ENCODE data around the gene FAU. TPM values are rescaled to one million over a fixed set of nuclear protein-coding genes. Genes with fewer than 3 reads are reported as not detected.
"Not testable (repeated sequence)": the region's sequence is repeated elsewhere in the genome, so short reads cannot be mapped to it uniquely, and the experiment has no call there.

Gene FAU
- total RNA-seq, 1 donor from 2014 or later: 1,048 TPM

GRCh38 chr11:65120831-65121230, 1.1 kb downstream of the FAU start:
- intact Hi-C loops (cut with micrococcal nuclease): no loop called here
- peaks cover 39% of the 10 kb centered on the region for H3K4me1 Mint-ChIP-seq
- no peak for DNase-seq
- peak overlapping the region; percentile 100 for H3K27ac Mint-ChIP-seq
- no peaks in the 10 kb centered on the region for H3K9me3 Mint-ChIP-seq
- no peaks in the 10 kb centered on the region for H3K27me3 Mint-ChIP-seq
- peak overlapping the region; percentile 100 for H3K4me3 Mint-ChIP-seq
- peaks cover 63% of the 10 kb centered on the region for H3K36me3 Mint-ChIP-seq (ENCODE audit: low read depth)

GRCh38 chr11:65119670-65119995, 2.3 kb downstream of the FAU start:
- intact Hi-C loops (cut with micrococcal nuclease): no loop called here
- peak overlapping the region; percentile 100 for H3K4me3 Mint-ChIP-seq
- peak overlapping the region; percentile 73 for H3K27ac Mint-ChIP-seq

GRCh38 chr11:65118891-65119669, 2.9 kb downstream of the FAU start:
- H3K4me1 Mint-ChIP-seq: peaks cover 37% of the 10 kb centered on the region
- peak overlapping the region; percentile 22 for H3K4me3 Mint-ChIP-seq
- H3K27me3 Mint-ChIP-seq; H3K9me3 Mint-ChIP-seq; intact Hi-C loops (cut with micrococcal nuclease); DNase-seq: not testable (repeated sequence)
- peaks cover 53% of the 10 kb centered on the region for H3K36me3 Mint-ChIP-seq (ENCODE audit: low read depth)
- H3K27ac Mint-ChIP-seq: peak overlapping the region; percentile 73

More at GRCh38 chr11:65119670-65119995, 2.3 kb downstream of the FAU start:
- Mint-ChIP-seq H3K36me3 (ENCODE audit: low read depth) (peaks cover 59% of the 10 kb centered on the region), H3K27me3 (no peaks in the 10 kb centered on the region), H3K9me3 (no peaks in the 10 kb centered on the region), H3K4me1 (peaks cover 40% of the 10 kb centered on the region)
- no peak for DNase-seq

GRCh38 chr11:65118097-65118837, 3.7 kb downstream of the FAU start:
- Mint-ChIP-seq H3K4me1 (peaks cover 37% of the 10 kb centered on the region), H3K27me3 (no peaks in the 10 kb centered on the region), H3K4me3 (peak overlapping the region; percentile 90), H3K36me3 (ENCODE audit: low read depth) (peaks cover 52% of the 10 kb centered on the region), H3K9me3 (no peaks in the 10 kb centered on the region), H3K27ac (peak overlapping the region; percentile 95)
- DNase-seq: no peak
- intact Hi-C loops (cut with micrococcal nuclease): no loop called here

- peak within 1 kb of the TSS; percentile 95 for H3K27ac Mint-ChIP-seq
- peaks cover 52% of the 10 kb centered on the region for H3K36me3 Mint-ChIP-seq (ENCODE audit: low read depth)
- intact Hi-C loops (cut with micrococcal nuclease): loop anchor here (1.0 to 2.0 kb wide), 6 partner anchors 17 to 270 kb away; partner anchors contain the start of genes ARL2, CDCA5, SAC3D1 and SYVN1
Observed at GRCh38 chr11:65117206-65118096, 4.5 kb downstream of the FAU start, which contains the start of gene ZNHIT2. ZNHIT2 (minus strand) TSS chr11:65117701; CDS start chr11:65117653, 48 bp downstream.

GRCh38 chr11:65116370-65117205, 5.3 kb downstream of the FAU start:
- Mint-ChIP-seq H3K36me3 (ENCODE audit: low read depth) (peaks cover 43% of the 10 kb centered on the region), H3K4me1 (peaks cover 38% of the 10 kb centered on the region), H3K27me3 (no peaks in the 10 kb centered on the region), H3K27ac (peak overlapping the region; percentile 95), H3K4me3 (peak overlapping the region; percentile 90), H3K9me3 (no peaks in the 10 kb centered on the region)
- intact Hi-C loops (cut with micrococcal nuclease): loop anchor here (1.0 to 2.0 kb wide), 6 partner anchors 18 to 269 kb away; partner anchors contain the start of genes ARL2, CDCA5, SAC3D1 and SYVN1
- peak; percentile 86 for DNase-seq

More at GRCh38 chr11:65117206-65118096, 4.5 kb downstream of the FAU start, which contains the start of gene ZNHIT2:
- no peaks in the 10 kb centered on the region for H3K27me3 Mint-ChIP-seq
- H3K4me3 Mint-ChIP-seq: peak within 1 kb of the TSS; percentile 90
- H3K4me1 Mint-ChIP-seq: peaks cover 39% of the 10 kb centered on the region
- no peaks in the 10 kb centered on the region for H3K9me3 Mint-ChIP-seq
- peak; percentile 100 for DNase-seq

- Mint-ChIP-seq H3K4me3 (peak overlapping the region; percentile 90), H3K27me3 (no peaks in the 10 kb centered on the region), H3K27ac (peak overlapping the region; percentile 53), H3K9me3 (no peaks in the 10 kb centered on the region), H3K4me1 (peaks cover 38% of the 10 kb centered on the region), H3K36me3 (ENCODE audit: low read depth) (peaks cover 34% of the 10 kb centered on the region)
- intact Hi-C loops (cut with micrococcal nuclease): loop anchor here (2.0 kb wide), 1 partner anchor 75 kb away; the partner anchor contains the start of gene SAC3D1
- no peak for DNase-seq
Observed at GRCh38 chr11:65115361-65116082, 6.4 kb downstream of the FAU start.

GRCh38 chr11:65114538-65115171, 7.3 kb downstream of the FAU start:
- intact Hi-C loops (cut with micrococcal nuclease): loop anchor here (5.0 kb wide), 2 partner anchors 87 to 337 kb away; partner anchors contain the start of genes SF1 and SNX15
- peaks cover 30% of the 10 kb centered on the region for H3K36me3 Mint-ChIP-seq (ENCODE audit: low read depth)
- no peak overlapping the region for H3K27ac Mint-ChIP-seq
- no peak for DNase-seq
- peaks cover 40% of the 10 kb centered on the region for H3K4me1 Mint-ChIP-seq
- no peaks in the 10 kb centered on the region for H3K9me3 Mint-ChIP-seq
- no peaks in the 10 kb centered on the region for H3K27me3 Mint-ChIP-seq
- peak overlapping the region; percentile 98 for H3K4me3 Mint-ChIP-seq

- Mint-ChIP-seq H3K27ac (no peak overlapping the region), H3K27me3 (no peaks in the 10 kb centered on the region), H3K36me3 (ENCODE audit: low read depth) (peaks cover 26% of the 10 kb centered on the region), H3K4me1 (peaks cover 39% of the 10 kb centered on the region), H3K9me3 (no peaks in the 10 kb centered on the region), H3K4me3 (peak overlapping the region; percentile 98)
- no peak for DNase-seq
- intact Hi-C loops (cut with micrococcal nuclease): loop anchor here (5.0 kb wide), 2 partner anchors 87 to 337 kb away; partner anchors contain the start of genes SF1 and SNX15
Observed at GRCh38 chr11:65113839-65114238, 8.1 kb downstream of the FAU start.

- Mint-ChIP-seq H3K9me3 (no peaks in the 10 kb centered on the region), H3K4me3 (peak overlapping the region; percentile 98), H3K27ac (peak overlapping the region; percentile 69), H3K27me3 (no peaks in the 10 kb centered on the region), H3K36me3 (ENCODE audit: low read depth) (peaks cover 22% of the 10 kb centered on the region), H3K4me1 (peaks cover 34% of the 10 kb centered on the region)
- intact Hi-C loops (cut with micrococcal nuclease): loop anchor here (5.0 kb wide), 2 partner anchors 86 to 336 kb away; partner anchors contain the start of genes SF1 and SNX15
- no peak for DNase-seq
Observed at GRCh38 chr11:65113361-65113756, 8.6 kb downstream of the FAU start.

GRCh38 chr11:65112546-65113360, 9.2 kb downstream of the FAU start:
- Mint-ChIP-seq H3K27me3 (no peaks in the 10 kb centered on the region), H3K9me3 (no peaks in the 10 kb centered on the region), H3K27ac (peak overlapping the region; percentile 69), H3K4me3 (peak overlapping the region; percentile 98), H3K4me1 (peaks cover 28% of the 10 kb centered on the region), H3K36me3 (ENCODE audit: low read depth) (peaks cover 18% of the 10 kb centered on the region)
- peak; percentile 95 for DNase-seq
- intact Hi-C loops (cut with micrococcal nuclease): loop anchor here (5.0 kb wide), 2 partner anchors 85 to 335 kb away; partner anchors contain the start of genes SF1 and SNX15
